Activated CD4-positive, alpha-beta T cell treated with anti-CD3 and anti-CD28 coated beads for 48 hours (primary cell): Measurements from ENCODE around the gene LTK.
A peak's percentile ranks its signal among the peaks of the same experiment; 100 is the strongest.

ENCODE experiments used
- DNase-seq: peaks from one replicate; pipeline ENCODE4 v3.0.0-alpha.2; 2020

The LTK gene

DNA sequence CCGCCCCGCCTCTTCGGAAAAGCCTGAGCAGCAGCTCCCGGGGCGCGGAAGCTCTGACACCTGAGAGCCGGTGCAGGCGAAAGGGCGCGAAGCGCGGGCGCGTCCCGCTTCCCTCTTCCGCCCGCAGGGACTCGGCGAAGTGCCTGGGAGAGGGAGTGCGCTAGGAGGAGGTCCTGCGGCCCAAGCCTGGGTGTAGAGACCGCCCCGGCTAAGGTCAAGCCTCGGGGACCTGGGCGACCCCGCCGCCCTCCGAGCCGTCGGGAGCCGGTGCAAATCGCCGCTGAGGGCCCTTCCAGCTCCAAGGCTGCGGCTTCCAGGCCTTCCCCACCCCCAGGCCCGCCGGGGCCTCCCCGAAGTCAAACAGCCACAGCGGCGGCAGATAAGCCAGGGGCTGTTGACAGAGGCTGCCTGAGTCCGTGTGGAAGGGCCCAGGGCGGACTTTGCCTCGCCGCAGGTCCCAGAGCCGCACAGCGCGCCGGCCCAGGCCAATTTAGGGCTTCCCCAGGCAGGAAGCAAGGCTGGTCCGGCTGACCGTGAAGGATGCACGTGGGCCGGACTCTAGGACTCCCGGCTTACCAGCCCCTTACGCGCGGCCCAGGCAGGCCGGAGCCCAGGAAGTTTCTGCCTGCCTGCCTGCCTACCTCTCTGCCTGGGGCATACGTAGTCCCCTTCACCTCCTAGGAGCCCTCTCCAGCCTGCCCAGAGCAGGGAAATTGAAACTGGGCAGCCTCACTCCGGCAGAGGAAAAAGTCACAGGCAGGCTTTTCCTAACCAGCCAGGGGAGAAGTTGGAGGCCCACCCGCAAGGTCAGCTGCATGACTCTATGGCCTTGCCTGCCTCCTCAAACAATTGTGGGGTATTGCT, 17.7 kb downstream of the LTK start:
- DNase-seq: no peak

DNA sequence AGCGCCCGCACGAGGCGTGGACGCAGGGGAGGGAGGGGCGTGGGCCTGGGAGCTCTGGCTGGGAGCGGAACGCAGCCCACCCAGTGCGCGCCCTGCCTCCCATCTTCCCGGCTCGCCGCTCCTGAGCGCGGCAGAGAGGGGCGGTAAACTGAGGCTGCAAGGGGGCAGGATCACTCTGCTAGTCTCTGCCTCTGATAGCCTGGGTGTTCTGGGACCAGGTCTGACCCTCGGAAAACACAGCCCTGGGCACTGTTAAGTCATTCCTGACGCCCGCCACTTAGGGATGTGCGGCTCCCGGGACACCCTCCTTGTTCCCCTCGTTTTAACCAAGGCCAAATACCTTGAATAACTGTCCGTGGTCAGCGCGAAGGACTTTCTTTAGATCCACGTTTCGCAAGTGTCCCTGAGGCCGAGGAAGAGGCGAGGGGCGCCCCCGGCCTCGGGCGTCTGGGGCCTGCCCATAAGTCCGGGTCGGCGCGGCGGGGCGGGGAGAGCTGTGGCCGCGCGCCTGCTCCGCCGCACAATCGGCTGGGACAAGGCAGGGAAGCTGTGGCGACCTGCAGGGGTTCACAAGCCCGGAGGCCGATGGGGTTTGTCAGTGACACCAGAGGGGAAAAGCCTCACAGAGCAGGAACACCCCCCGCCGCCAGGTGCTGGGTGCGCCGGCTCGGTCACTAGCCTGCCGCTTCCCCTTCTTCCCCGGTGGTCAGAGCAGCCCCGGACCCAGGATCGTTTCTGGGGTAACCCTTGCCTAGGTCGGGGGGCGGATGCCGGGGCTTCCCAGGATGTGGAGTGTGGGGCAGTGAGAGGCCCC, 18.5 kb downstream of the LTK start:
- DNase-seq: peak; percentile 58

DNA sequence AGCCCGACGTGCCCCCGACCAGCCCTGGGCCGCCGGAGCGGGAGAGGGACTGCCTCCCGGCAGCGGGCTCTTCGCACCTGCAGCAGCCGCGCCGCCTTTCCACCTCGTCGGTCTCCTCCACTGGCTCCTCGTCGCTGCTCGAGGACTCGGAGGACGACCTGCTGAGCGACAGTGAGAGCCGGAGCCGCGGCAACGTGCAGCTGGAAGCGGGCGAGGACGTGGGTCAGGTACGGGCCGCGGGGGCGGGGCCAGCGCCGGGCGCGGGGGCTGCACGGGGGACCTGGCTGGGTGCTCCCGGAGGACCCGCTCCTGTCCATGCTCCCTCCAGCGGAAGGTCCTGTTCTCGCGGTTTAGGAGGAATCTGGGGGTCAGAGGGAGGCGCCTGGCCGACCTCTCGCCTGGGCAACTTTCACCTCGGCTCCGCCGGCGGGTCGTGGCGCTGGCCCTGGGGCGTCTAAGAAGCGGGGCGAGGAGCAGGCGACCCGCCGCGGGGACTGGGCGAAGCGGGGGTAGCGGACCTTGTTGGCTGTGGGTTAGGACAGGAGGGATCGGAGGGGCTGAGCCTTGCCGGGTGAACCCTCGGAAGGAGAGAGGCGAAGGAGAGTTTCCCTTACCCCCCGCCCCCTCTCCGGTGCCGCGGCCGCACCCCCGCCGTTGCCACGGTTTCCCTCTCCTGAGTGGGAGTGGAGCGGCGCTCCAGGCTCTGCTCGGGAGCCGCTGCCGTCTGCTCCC, 19.3 kb downstream of the LTK start:
- DNase-seq: peak; percentile 67

DNA sequence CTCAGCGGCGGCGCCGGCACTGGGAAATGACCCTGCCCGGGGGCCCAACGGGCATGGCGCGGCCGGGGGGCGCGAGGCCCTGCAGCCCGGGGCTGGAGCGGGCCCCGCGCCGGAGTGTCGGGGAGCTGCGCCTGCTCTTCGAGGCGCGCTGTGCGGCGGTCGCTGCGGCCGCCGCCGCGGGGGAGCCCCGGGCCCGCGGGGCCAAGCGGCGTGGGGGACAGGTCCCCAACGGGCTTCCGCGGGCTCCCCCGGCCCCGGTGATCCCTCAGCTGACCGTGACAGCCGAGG, 19.8 kb downstream of the LTK start:
- no peak for DNase-seq

DNA sequence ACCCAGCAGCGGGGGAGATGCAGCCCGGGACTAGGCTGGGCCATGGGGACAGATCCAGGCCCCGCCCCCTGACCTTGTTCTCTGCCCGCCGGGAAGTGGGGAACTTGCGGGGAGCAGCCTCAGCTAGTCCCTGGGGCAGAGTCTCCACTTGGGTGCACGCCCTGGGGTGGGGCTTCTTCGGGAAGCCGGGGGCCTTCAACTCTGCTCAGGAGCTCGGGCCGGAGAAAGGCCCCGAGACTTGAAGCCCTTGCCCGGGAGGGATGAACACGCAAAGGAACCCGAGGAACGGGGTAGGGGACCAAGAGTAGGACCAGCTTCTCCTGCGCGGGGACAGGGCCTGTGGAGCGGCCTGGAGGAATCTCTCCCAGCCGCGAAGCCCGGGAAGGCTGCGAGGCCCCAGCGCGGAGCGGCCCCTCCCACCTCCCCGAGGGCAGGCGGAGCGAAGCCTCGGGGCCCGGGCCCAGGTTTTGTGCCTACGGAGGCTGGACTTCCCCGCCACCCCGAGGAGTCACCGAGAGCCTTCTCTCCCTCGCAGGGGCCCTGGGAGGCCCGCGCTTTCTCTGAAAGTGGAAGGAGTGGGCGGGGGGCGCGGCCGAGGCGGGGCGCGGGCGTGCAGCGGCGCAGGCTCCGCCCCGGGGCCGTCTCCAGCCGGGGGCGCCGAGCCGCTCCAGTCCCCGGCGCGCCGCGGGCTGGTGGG, 20.3 kb downstream of the LTK start, which contains the start of gene ITPKA:
Gene ITPKA (plus strand): TSS at position 670 of the 697 bp plus-strand sequence. CDS start 54 bp downstream, outside the sequence.
- peak; percentile 94 for DNase-seq

DNA sequence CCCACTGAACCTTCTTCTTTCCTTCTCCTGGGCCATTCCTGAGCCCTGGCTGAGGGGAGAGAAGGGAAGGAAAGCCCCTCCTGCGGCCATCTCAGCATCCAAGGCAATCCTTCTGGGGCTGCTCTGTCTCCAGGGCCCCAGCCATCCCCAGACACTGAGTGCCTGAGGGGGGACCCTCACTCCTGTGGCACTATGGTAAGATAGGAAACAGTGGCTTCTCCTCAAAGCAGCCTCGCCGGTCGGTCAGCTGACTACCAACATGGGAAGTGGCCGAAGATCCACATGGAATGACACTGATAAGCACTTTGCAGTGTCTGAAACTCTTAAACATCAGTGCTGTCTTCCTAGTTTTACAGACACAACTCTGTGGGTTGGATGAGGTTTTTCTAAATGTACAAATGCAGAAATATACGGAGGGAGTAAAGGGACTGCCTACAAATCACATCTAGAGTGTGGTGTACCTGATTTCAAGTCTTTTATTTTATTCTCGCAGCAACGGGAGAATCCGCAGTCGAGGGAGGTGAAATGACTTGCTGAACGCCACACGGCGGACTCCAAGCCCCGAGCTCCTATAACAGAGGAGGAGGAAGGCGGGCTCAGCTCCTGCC, 20.9 kb downstream of the LTK start:
- DNase-seq: no peak

DNA sequence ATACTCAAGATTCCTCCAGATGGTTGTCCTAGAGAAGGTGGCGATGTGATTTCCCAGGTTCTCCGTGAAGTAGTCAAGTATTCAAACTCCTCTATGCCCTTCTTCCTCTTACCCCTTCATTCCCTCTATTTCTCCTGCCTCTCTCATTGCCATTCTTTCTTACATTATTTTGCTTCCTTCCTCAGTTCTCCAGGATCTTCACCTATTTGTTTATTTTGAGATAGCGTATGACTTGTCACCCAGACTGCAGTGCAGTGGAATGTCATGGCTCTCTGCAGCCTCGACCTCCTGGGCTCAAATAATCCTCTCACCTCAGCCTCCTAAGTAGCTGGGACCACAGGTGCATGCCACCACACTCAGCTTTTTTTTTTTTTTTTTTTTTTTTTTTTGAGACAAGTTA, 21.7 kb downstream of the LTK start:
- no peak for DNase-seq

DNA sequence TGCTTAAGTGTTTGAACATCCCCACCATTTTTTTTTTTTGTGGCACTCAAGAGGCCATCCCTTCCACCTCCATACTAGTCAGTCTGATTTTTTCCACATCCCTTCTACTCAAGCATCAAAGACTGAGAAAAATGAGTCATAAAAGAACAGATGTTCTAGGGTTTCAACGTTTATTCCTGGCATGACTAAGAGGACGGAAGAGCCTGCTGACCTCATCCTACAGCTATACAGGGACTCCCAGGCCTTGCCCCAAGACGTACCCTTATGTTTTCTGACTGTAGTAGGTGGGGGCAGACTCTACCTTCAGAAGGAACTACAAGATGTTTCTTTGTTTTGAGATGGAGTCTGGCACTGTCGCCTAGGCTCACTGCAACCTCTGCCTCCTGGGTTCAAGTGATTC, 23.3 kb downstream of the LTK start:
- DNase-seq: peak; percentile 61

DNA sequence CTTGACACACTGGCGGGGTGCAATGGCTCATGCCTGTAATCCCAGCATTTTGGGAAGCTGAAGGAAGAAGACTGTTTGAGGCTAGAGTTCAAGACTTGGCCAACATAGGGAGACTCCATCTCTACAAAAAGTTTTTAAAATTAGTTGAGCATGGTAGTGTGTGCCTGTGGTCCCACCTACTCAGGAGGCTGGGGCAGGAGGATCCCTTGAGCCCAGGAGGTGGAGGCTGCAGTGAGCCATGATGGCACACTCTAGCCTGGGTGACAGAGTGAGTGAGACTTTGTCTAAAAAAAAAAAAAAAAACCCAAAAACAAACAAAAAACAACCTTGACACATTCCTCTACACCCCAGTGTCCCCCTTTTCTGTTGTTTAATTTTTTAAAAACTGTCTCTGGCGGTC, 24.0 kb downstream of the LTK start:
- no peak for DNase-seq

DNA sequence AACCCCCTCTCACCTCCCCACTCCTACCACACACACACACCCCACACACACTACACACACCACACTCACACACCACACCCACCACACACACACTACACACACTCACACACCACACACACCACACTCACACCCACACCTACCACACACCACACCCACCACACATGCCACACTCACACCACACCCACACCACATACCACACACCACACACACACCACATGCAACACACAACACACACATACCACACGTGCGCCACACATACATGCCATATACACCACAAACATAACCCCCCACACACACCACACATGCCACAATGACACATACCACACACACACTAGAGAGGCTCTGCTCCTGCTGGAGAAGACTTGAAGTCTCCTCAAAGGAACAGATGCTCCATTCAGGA, 25.8 kb downstream of the LTK start:
- DNase-seq: peak; percentile 56

DNA sequence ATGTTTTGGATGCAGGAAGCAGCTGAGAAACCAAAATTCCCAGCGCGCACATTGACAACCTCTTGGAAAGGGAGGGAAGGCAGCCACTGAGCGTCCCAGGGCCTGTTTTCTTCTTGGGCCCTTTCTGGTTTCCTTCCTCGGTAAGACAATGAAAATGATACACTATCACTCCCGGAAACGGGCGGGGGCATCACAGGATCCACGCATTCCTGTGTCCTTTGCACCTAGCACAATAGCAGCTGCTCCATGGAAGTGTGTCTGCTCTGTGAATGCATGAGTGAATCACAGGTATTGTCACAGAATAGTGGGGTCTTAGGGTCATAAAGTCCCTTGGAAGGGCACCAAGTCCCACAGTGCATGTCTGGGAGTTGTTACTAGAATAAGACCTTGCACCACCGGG, 26.2 kb downstream of the LTK start:
- no peak for DNase-seq

DNA sequence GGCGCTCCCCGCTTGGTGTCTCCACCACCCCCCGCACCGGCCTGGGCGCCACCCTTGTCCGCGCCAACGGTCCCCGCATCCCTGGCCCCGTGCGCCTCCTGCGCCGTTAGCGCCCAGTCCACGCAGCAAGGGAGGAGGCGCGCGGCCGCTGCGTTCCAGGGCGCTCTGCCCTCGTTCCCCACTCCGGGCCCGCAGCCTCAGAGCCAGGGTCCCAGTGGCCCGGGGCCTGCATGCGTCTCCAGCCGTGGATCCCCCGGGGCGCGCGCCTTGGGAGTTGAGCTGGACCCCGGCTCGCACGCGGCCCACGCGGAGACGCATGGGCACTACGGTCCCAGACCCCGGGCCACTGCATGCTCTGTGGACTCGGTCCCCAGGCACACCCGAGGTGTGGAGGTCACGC, 27.3 kb downstream of the LTK start:
- no peak for DNase-seq

DNA sequence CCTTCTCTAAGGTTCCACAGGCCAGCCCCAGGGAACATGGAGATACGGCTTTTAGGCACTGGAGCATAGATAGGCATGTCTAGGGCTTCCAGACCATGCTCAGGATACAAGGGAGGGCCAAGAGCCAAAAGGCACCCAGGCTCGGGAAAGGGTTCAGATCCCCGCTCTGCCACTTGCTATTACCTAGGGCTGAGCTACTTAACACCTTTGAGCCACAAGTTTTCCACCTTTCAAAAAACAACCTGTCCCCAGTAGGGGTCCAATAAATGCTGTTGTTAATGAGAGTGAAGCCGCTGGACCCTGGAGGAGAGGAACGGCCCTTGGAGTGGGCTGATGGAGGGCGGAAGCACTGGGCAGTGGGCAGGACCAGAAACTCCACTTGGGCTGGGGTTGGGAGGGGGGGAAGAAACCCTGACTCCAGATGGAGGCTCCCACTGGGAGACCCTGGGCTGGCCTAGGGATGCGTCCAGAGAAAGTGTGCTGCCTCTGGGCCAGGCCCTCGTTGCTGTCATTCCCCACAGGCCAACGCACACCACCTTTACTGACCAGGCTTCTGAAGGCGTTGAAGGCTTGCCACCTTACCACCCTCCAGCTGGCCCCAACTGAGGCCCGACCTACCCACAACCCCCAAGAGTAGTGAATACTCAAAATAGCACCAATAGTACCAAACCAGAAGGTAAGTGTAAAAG, 28.5 kb downstream of the LTK start:
- no peak for DNase-seq

DNA sequence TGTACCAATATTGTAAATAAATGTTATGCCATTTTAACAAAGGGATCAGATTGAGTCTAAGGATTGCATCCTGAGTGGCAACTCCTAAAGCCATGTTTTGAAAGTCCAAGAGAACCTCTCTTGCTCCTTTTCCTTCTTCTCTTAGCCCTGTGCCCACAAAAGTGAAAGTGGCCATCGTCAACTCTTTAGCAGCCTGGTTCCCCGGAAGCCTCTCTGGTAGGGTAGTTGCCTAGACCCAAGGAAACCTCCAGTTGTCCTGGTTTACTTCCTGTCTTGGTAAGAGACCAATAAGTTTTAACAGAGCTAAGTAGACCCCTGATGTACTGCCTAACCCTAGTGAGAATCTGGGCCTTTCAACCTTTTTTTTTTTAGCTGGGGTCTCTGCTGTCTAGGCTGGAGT, 30.1 kb downstream of the LTK start:
- no peak for DNase-seq

DNA sequence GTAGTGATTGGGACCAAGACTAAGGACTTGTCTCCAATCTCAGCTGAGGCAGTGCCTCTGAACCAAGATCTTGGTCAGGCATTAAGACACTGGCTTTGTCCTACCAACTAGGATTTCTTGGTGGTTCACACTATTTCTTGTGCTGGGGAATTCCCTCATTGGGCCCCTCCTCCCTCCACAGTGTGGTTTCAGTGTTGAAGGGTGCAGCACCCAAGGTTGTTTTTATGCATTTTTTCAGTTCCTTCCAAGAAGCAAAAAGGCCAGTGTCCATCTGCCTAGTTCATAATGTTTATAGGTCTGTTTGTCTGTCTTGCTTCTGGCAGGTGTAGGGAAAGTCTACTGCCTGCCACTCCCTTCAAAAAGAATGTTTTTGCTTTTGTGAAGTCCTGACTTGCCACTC, 30.5 kb downstream of the LTK start:
- DNase-seq: peak; percentile 57

DNA sequence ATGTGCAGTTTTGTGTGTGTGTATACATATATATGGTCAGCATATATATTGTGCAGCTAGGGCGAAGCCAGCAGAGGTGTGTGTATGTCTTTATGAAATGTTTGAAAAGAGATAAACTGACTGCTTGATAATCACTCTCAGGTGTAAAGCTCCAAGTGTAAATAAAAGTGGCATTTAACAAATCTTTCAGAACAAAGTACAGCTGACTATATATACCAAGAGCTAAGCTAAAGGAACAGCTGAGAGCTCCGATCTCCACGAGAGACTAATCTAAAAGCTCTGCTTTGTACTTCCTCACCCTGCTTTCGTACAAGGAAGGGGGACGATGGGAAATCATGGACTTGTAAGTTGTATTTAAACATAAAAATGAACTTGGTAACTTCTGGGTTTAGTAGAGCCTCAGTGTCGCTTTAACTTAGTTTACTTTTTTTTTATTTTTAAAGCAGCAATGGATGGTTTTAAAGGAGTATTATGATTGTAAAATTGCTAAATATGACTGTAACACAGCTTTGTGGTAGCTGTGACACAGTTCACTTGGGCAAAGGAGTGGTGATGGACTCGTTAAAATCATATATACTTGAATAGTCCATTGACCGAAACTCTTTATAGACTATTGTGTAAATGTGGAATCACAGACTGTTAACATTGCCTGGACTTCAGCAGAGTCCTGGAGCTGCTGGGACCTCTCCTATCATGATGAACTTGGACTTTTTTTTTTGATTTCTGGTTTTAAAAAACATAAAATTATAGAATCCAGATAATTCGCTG, 31.3 kb downstream of the LTK start:
- no peak for DNase-seq

DNA sequence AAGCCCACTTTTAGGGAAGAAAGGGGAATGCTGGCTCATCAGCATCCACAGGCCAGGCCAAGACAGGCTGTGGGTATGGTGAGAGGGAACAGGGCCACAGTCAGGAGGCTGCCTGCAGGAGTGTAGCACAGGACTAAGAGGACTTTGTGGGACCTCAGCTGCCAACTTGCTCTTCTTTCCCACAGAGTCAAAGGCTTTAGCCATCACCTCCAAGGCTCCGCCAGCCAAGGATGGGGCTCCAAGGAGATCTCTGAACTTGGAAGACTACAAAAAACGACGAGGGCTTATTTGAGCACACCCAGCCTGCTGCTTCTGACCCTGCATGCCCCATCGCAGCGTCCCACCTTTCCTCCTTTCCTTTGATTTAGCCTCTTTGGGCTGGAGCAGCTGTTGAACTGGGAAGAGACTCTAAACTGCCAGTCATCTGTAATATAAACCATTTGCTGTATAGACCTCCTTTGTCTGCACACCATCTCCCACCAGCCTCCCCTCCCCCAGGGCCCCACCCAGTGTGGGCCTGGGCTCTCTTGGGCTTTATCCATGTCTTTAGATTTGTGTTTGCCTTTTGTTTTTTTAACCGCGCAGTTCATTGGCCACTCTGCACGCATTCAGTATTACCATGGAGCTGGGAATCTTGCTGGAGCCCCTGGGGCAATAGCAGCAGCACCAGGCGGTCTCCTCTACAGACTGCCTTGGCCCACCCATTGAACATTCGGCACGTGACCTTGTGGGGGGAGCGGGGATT, 33.1 kb downstream of the LTK start:
- no peak for DNase-seq

DNA sequence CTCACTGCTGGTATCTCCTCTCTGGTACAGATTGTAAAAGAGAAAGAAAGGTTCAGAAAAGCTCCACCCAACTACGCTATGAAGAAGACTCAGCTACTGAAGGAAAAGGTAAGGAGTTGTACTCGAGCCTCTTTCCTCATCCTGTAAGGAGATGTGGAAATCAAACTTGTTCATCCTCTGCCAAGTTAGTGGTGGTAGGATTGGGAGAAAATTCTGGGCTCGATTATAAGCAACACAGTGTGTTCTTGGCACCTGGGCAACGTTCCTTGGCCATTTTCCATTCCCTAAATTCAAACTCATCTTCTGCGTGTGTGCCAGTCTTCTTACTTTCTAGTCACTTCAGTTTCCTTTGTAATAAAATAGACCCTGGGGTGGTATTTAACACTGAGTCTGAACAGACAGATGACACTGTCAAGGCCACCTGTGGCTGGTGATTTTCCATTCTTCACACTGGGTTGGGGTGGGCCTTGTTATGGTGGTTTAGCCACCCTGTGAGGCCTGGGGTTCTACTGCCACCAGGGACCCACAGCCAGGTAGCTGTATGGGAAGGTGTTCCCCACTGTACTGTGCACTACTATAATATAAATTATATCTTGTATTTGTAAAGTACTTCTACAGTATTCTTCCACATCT, 37.1 kb downstream of the LTK start:
- no peak for DNase-seq

DNA sequence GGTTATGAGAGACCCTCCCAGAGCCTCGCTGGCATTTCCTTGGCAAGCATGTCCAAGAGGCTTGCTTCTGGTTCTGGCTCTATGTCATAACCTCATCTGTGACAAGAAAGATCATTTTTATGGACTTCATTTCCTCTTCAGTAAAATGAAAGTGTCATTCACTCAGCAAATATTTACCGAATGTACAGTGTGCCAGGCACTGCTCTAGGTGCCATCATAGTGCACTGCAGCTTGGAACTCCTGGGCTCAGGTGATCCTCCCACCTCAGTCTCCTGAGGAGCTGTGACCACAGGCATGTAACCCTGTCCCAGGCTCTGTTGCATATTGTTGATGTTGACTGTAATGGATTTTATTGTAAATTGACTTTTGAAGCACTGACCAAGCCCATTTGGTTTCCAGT, 38.7 kb downstream of the LTK start:
- no peak for DNase-seq

DNA sequence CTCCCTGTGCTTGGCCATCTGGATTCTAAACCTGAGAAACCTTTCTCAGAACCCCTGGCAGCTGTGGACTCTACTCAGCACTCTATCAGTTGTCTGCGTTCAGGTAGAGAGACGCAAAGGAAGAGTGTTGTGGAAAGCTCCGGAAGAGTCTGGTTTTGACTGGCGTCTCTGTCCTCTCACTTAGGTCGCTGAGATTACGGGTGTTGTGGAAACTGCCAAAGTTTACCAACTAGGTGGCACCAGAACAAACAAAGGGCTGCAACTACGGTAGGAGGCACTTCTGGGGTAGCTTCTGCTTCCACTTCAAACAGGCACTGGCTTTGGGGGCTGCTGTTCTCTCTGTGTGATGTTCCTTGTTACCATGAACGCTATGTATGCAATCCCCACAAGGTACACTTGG, 39.2 kb downstream of the LTK start:
- DNase-seq: no peak
